Mucosa of descending colon (tissue), 3 donors: ENCODE data around the gene PUM1. TPM values are rescaled to one million over a fixed set of nuclear protein-coding genes. Genes with fewer than 3 reads are reported as not detected.

ENCODE experiments used
- ATAC-seq: fragments of 200-7000 bp; cut with Tn5 transposase; one replicate; pipeline ENCODE4 v1.9.1; 2020; ENCODE audit warnings: mild to moderate bottlenecking, moderate library complexity
- DNase-seq, 3 donors: peaks; one replicate each; pipeline ENCODE4 v3.0.0-alpha.2; 2020
- H3K36me3 ChIP-seq: fragments of 200-600 bp; one replicate; pipeline ENCODE4 v1.8.0; 2021; ENCODE audit warnings: low read depth, mild to moderate bottlenecking
- H3K4me1 ChIP-seq: fragments of 200-600 bp; one replicate; pipeline ENCODE4 v1.8.0; 2021; ENCODE audit warnings: low read depth, mild to moderate bottlenecking
- H3K4me3 ChIP-seq: fragments of 200-600 bp; one replicate; pipeline ENCODE4 v1.8.0; 2021; ENCODE audit warnings: mild to moderate bottlenecking
- H3K9me3 ChIP-seq: fragments of 200-600 bp; one replicate; pipeline ENCODE4 v1.8.0; 2021; ENCODE audit warnings: mild to moderate bottlenecking
- CTCF ChIP-seq: fragments of 200-600 bp; IDR thresholded peaks from one replicate; pipeline ENCODE4 v1.8.0; 2022; ENCODE audit warnings: antibody characterized with exemption, mild to moderate bottlenecking
- intact Hi-C, 2 donors: fragments of 100-400 bp; cut with DNase I in 1 of 2; cut with micrococcal nuclease in 1 of 2; formaldehyde crosslinking; loops; one replicate each; pipeline versions ENCODE4 v1.11.0 to v1.11.1; 2022; cut with DNase I, micrococcal nuclease
- total RNA-seq, 3 donors: library from RNA; stranded (reverse); fragmentation: NEBNext Ultra II Directional in 2 of 3; extraction: Animal tissue kit (Norgen Biotek cat#: 25700) in 2 of 3; gene quantifications; one replicate each; pipeline versions ENCODE4 v1.2.1 to v1.2.4, GENCODE V29; 2021 to 2023
- donor health status: DM: no; HTN: no; CAD: no; lungs with moderate emphysema.
- donor health status: DM: no; HTN: no; CAD: no.
- donor health status: DM: no; HTN: yes; CAD: no.

PUM1 gene
- total RNA-seq, 3 donors from 2014 or later = 116 to 135 (median 127) TPM

DNA sequence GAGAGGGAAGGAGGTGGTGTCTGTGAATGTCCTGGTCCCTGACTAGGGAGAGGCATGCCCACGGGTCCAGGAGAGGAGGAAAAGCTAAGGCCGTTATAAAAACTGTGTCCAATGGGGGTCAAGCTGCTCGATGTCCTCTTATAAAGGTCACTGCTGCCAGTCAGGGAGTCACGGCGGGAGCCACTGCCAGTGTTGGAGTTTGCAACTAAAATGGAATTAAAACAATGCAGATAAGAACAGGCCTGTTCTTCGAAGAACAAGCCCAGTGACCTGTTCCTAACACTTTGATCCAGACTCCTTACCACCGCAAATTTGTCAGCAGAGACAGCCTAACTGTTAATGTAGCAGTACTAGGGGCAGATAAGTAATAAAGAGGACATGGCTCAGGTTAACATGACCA, 100.8 kb downstream of the PUM1 start:
- Histone ChIP-seq H3K36me3 (no peaks in the 10 kb centered on the region), H3K4me3 (no peak overlapping the region), H3K4me1 (no peaks in the 10 kb centered on the region), H3K9me3 (no peaks in the 10 kb centered on the region)
- no peak for ATAC-seq
- no peak for DNase-seq
- TF ChIP-seq CTCF = no peak
- intact Hi-C loops = no loop called here

DNA sequence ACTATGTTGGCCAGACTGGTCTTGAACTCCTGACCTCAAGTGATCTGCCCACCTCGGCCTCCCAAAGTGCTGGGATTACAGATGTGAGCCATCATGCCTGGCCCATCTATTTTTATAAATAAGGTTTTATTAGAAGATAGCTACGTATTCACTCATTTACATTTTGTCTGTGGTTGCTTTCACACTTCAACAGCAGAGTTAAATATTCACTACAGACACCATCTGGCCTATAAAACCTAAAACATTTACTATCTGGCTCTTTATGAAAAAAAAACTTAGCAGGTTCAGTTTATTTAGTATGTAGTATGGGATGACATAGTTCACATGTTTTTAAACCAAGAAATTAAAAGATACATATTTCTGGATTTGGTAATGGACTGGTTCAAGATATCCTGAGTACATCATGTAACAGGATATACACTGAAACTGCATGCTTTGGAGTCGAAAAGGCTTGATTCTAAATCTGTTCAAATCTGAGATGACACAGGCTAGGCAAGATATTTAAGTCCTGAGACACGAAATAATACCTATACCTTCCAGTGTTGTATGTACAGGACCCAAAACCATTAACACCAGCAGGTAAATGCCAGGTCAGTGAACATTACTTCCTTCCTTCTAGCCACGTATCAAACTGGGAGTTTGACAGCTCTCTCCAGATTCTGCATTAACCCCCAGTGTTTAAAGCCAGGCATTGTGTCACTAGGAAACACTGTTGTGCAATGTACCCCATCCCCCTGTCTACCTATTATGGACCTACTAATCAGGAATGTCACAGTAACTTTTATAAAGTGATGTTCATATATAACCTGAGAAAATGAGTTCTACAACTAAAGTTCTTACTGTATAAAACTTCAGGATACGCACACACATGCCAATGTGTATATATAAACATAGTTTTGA, 102.7 kb downstream of the PUM1 start:
- Histone ChIP-seq H3K4me3 (no peak overlapping the region), H3K9me3 (no peaks in the 10 kb centered on the region), H3K36me3 (no peaks in the 10 kb centered on the region), H3K4me1 (no peaks in the 10 kb centered on the region)
- ATAC-seq = no peak
- TF ChIP-seq CTCF = no peak
- intact Hi-C loops = no loop called here
- DNase-seq = no peak

DNA sequence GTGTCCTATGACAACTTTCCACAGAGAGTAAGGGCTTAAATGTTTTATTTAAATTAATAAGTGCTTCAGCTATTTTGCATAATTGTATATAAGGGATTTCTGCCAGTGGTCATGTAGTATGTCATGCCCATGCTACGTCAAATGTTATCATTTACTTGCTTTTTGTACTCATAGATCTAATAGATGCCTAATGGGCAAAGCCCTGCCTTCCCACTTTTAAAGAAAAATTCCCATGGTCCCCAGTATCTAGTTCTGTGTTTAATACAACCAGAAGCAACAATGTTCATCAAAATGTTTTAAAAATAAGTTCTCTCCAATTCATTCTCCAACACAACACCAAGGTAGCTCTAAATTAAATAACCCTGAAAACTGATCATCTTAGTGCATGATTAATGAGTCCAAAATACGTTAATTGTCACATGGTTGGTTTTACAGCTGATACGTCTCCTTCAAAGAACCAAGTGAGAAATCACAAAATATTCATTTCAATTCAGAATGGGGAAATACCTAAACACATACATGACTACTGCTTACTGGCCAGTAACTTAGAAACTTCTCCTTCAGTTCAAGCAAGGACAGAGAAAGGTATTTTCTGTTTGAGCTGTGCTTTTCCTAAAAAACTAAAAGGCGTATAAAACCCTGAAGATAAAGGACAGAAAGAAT, 107.8 kb downstream of the PUM1 start:
- intact Hi-C loops = no loop called here
- Histone ChIP-seq H3K4me3 (no peak overlapping the region), H3K36me3 (peaks cover 9% of the 10 kb centered on the region), H3K4me1 (no peaks in the 10 kb centered on the region), H3K9me3 (no peaks in the 10 kb centered on the region)
- no peak for DNase-seq
- no peak for ATAC-seq
- no peak for TF ChIP-seq CTCF

GRCh38 chr1:30955448-30956015, 110.0 kb downstream of the PUM1 start:
- no peak for TF ChIP-seq CTCF
- DNase-seq (no peak), ATAC-seq (no peak)
- no peaks in the 10 kb centered on the region for H3K9me3 ChIP-seq
- H3K36me3 ChIP-seq = peaks cover 9% of the 10 kb centered on the region
- intact Hi-C loops = no loop called here
- H3K4me1 ChIP-seq = no peaks in the 10 kb centered on the region
- H3K4me3 ChIP-seq = no peak overlapping the region

DNA sequence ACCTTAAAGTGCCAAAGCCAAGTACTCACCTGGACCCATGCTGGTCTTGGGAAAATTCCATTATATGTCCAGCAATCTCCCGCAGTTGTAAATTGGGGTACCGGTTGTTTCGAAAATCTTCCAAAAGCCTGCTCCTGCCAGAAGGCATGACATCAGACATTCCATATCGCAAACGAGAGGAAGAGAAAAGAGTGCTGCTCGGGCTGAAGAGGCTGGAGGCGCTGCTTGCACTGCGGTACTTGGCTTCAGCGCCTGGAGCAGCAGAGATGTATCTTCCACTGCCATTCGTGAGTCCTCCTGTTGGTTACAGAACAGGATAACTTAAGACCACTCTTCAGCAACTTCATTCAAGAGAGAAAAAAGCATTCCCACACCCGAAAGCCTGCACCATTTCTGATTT, 111.8 kb downstream of the PUM1 start:
- TF ChIP-seq CTCF = no peak
- ATAC-seq (no peak), DNase-seq (no peak)
- Histone ChIP-seq H3K4me3 (no peak overlapping the region), H3K4me1 (no peaks in the 10 kb centered on the region), H3K9me3 (no peaks in the 10 kb centered on the region), H3K36me3 (peaks cover 11% of the 10 kb centered on the region)
- intact Hi-C loops = no loop called here
